GM12864 (cell line): Measurements from ENCODE around the gene ZW10.
"Not testable (repeated sequence)": the region's sequence is repeated elsewhere in the genome, so short reads cannot be mapped to it uniquely, and the experiment has no call there.

Experiments
- DNase-seq: peaks from one replicate; pipeline ENCODE4 v3.0.0-alpha.2; 2011; ENCODE audit warnings: low read depth
- H3K4me3 ChIP-seq: 2 replicates; pipeline ENCODE4 v1.5.1; 2011; ENCODE audit warnings: mild to moderate bottlenecking, low read depth, low read length, control low read depth
- TF ChIP-seq, protein P1 (sequence below): IDR thresholded peaks from 2 replicates; pipeline ENCODE4 v1.5.1; 2011; ENCODE audit warnings: low read depth, mild to moderate bottlenecking, moderate library complexity, low read length, control low read depth, inconsistent platforms; ENCODE audit errors: missing control alignments

Gene ZW10

DNA sequence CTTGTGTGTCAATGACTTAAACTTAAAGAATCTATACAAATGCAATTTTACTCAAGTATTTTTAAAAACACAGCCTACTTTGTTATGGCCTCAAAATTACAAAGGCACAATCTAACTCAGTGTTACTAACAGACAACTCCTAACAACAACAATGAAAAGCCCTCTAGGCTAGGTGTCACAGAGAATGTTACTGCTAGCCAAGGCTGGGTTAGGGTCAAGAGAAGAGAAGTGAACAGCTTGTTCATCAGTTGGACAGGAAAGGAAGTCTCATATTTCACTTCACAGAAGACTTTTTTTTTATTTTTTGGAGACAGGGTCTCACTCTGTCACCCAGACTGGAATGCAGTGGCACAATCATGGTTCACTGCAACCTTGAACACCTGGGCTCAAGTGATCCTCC lies 32.1 kb upstream of the ZW10 start:
- no peak overlapping the region for H3K4me3 ChIP-seq
- TF ChIP-seq, protein P1, sequence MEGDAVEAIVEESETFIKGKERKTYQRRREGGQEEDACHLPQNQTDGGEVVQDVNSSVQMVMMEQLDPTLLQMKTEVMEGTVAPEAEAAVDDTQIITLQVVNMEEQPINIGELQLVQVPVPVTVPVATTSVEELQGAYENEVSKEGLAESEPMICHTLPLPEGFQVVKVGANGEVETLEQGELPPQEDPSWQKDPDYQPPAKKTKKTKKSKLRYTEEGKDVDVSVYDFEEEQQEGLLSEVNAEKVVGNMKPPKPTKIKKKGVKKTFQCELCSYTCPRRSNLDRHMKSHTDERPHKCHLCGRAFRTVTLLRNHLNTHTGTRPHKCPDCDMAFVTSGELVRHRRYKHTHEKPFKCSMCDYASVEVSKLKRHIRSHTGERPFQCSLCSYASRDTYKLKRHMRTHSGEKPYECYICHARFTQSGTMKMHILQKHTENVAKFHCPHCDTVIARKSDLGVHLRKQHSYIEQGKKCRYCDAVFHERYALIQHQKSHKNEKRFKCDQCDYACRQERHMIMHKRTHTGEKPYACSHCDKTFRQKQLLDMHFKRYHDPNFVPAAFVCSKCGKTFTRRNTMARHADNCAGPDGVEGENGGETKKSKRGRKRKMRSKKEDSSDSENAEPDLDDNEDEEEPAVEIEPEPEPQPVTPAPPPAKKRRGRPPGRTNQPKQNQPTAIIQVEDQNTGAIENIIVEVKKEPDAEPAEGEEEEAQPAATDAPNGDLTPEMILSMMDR: no peak

DNA sequence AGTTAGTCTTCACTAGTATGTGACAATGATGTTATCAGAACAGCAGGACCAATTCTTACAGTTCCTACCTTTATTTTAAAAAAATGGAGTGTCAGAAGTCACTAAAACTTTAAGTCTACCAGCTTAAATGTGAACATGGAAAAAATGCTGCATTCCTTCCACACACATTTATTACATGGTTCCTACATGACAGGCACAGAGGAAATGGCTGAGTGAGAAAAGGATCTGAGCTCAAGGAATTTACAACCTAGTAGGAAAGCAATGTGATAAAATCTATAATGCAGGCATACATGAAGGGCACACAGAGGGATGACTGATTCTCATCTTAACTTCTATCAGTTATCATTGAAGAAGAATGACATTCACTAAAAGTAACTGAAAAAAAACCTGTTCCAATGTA lies 29.1 kb upstream of the ZW10 start:
- no peak for DNase-seq
- TF ChIP-seq, protein P1: no peak
- H3K4me3 ChIP-seq: no peak overlapping the region

More for the DNA sequence above, 32.1 kb upstream of the ZW10 start:
- no peak for DNase-seq

DNA sequence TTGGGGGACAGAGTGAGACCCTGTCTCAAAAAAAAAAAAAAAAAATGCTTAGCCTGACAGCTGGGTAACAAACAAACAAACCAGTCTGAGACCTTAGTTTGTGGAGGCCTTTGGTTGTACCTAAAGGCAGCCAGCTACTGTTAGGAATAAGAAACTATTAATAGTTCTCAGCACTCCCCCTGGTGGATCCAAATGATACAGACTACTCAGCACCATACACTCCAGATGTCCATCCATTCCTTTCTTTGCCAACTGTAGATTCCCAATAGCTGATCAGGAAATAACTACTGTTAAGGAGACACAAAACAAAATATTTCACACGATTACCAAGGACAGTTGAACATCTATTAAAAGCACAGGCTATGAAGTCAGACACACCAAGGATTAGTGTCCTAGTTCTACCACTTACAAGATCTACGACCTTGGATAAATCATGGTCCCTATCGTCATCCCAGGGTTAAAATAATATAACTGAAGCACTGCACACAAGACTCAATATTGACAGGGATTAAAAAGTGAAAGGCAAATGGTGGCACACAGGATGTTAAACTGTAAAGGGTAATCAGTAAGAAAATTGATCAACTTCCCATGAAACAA lies 23.3 kb upstream of the ZW10 start:
- no peak overlapping the region for H3K4me3 ChIP-seq
- DNase-seq: no peak
- TF ChIP-seq, protein P1: peak; percentile 65

DNA sequence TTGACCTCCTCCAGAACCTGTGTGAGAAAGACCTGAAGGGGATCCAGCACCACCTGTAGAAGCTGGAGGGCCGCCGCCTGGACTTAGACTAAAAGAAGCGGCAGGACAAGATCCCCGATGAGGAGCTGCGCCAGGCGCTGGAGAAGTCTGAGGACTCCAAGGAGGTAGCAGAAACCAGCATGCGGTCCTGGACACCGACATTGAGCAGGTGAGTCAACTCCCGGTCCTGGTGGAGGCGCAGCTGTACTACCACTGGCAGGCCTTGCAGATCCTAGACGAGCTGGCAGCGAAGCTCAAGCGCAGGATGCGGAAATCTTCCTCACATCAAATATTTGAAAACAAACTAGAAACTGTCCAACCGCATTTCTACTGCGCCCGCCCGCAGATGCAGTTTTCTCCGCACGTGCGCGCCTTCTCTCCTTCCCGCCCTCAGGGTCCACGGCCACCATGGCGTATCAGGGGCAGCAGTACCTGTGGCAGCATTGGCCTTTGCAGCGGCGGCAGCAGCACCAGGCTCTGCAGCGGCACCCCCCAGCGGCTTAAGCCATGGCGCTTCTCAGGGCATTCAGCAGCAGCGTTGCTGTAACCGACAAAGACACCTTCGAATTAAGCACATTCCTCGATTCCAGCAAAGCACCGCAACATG lies 16.3 kb upstream of the ZW10 start:
- no peak overlapping the region for H3K4me3 ChIP-seq
- TF ChIP-seq, protein P1: no peak
- DNase-seq: no peak

DNA sequence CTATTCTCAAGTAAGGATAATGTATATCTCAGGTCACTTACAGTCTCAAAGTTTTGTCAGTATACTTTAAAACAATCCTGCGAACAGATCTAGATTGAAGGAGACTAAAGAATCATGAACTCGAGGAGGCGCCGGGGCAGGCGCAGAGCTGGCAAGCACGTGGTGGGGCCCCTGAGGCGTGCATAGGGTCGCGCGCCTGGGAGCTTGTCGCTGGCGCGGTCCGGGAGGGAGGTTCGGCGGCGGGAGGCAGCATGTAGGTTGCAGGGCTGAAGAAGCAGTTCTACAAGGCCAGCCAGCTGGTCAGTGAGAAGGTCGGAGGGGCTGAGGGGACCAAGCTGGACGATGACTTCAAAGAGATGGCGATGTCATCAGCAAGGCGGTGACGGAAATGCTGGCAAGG lies 15.5 kb upstream of the ZW10 start:
- H3K4me3 ChIP-seq, DNase-seq: not testable (repeated sequence)

DNA sequence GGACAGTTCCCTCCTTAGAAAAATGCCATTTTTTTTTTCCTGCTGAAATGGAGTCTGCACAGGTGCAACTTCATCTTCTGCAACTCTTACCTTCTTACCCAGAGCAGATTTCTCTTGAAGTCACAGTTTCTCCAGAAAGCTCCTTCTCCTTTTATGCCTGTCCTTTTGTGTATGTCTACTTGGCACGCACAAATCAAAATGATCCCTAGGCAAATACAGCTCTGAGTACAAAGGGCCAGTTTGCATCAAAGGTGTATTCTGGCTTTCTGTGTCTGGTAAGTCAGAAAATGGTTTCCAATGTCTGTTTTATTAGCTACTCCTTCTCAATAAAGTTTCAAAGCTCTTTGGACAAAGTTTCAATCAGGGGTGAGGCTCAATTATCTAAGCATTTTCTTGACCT lies 8.6 kb upstream of the ZW10 start:
- no peak overlapping the region for H3K4me3 ChIP-seq
- TF ChIP-seq, protein P1: no peak
- DNase-seq: no peak

DNA sequence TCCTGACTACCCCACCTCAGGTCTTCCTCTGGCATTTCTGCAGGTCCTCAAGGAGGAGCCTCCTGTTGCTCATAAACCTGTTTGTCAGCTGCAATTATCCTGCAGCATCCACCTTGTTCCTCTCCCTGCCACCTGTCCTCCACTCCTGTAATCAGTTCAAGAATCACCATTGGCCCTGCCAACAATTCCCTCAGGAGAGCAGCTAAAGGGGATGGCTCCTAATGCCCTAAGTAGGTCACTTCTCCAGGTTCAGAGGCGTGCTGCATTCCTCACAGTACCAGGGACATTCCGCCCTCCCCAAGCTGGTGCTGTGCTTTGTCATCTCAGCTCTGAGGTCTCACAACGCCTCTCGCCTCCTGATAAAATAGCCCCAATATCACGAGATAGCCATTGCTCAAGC lies 8.2 kb upstream of the ZW10 start:
- no peak overlapping the region for H3K4me3 ChIP-seq
- DNase-seq: no peak
- TF ChIP-seq, protein P1: no peak
